ENCODE measurements around the gene ZNF230.
A peak's percentile ranks its signal among the peaks of the same experiment; 100 is the strongest.

ZNF230 gene

GRCh38 chr19:44002566-44003460 is at the start of gene ZNF230:
TSS of gene ZNF230 (plus strand) at chr19:44002957. CDS start at chr19:44007079, 4,122 bp downstream.
- H3K27ac ChIP-seq (ENCODE audit: low read length): peak within 1 kb of the TSS; percentile 52

GRCh38 chr19:43956827-43957226 is 45.9 kb upstream of the ZNF230 start:
- no peaks in the 10 kb centered on the region for H3K27me3 ChIP-seq (ENCODE audit: control insufficient read depth, insufficient read depth, low read length)
- no peak overlapping the region for H3K9ac ChIP-seq (ENCODE audit: low read length)
- no peak overlapping the region for H3K27ac ChIP-seq (ENCODE audit: low read length)
- H3K9me3 ChIP-seq (ENCODE audit: control insufficient read depth, low read depth, low read length): peaks cover 31% of the 10 kb centered on the region
- H3K36me3 ChIP-seq (ENCODE audit: control insufficient read depth, low read depth, low read length): no peaks in the 10 kb centered on the region
- H3K4me3 ChIP-seq (ENCODE audit: low read length): no peak overlapping the region
- no peaks in the 10 kb centered on the region for H3K4me1 ChIP-seq (ENCODE audit: control insufficient read depth, low read depth, low read length)

More at GRCh38 chr19:44002566-44003460, at the start of gene ZNF230:
- H3K4me3 ChIP-seq (ENCODE audit: low read length): peak within 1 kb of the TSS; percentile 97
- peaks cover 4% of the 10 kb centered on the region for H3K9me3 ChIP-seq (ENCODE audit: control insufficient read depth, low read depth, low read length)
- H3K36me3 ChIP-seq (ENCODE audit: control insufficient read depth, low read depth, low read length): no peaks in the 10 kb centered on the region
- H3K4me1 ChIP-seq (ENCODE audit: control insufficient read depth, low read depth, low read length): peaks cover 3% of the 10 kb centered on the region
- H3K27me3 ChIP-seq (ENCODE audit: control insufficient read depth, insufficient read depth, low read length): peaks cover 6% of the 10 kb centered on the region
- H3K9ac ChIP-seq (ENCODE audit: low read length): peak within 1 kb of the TSS; percentile 65

GRCh38 chr19:43957891-43958290 is 44.9 kb upstream of the ZNF230 start:
- Histone ChIP-seq H3K27ac (ENCODE audit: low read length) (no peak overlapping the region), H3K27me3 (ENCODE audit: control insufficient read depth, insufficient read depth, low read length) (no peaks in the 10 kb centered on the region), H3K4me1 (ENCODE audit: control insufficient read depth, low read depth, low read length) (no peaks in the 10 kb centered on the region), H3K36me3 (ENCODE audit: control insufficient read depth, low read depth, low read length) (no peaks in the 10 kb centered on the region), H3K9me3 (ENCODE audit: control insufficient read depth, low read depth, low read length) (peaks cover 41% of the 10 kb centered on the region), H3K9ac (ENCODE audit: low read length) (no peak overlapping the region), H3K4me3 (ENCODE audit: low read length) (no peak overlapping the region)

- no peak overlapping the region for H3K27ac ChIP-seq (ENCODE audit: low read length)
- no peak overlapping the region for H3K9ac ChIP-seq (ENCODE audit: low read length)
- H3K4me1 ChIP-seq (ENCODE audit: control insufficient read depth, low read depth, low read length): no peaks in the 10 kb centered on the region
- peaks cover 8% of the 10 kb centered on the region for H3K36me3 ChIP-seq (ENCODE audit: control insufficient read depth, low read depth, low read length)
- no peaks in the 10 kb centered on the region for H3K27me3 ChIP-seq (ENCODE audit: control insufficient read depth, insufficient read depth, low read length)
- no peak overlapping the region for H3K4me3 ChIP-seq (ENCODE audit: low read length)
- H3K9me3 ChIP-seq (ENCODE audit: control insufficient read depth, low read depth, low read length): peaks cover 62% of the 10 kb centered on the region
Observed at GRCh38 chr19:43960411-43960810, 42.3 kb upstream of the ZNF230 start.

- no peaks in the 10 kb centered on the region for H3K27me3 ChIP-seq (ENCODE audit: control insufficient read depth, insufficient read depth, low read length)
- peaks cover 88% of the 10 kb centered on the region for H3K9me3 ChIP-seq (ENCODE audit: control insufficient read depth, low read depth, low read length)
- peaks cover 36% of the 10 kb centered on the region for H3K36me3 ChIP-seq (ENCODE audit: control insufficient read depth, low read depth, low read length)
- H3K27ac ChIP-seq (ENCODE audit: low read length): no peak overlapping the region
- no peaks in the 10 kb centered on the region for H3K4me1 ChIP-seq (ENCODE audit: control insufficient read depth, low read depth, low read length)
- no peak overlapping the region for H3K4me3 ChIP-seq (ENCODE audit: low read length)
- no peak overlapping the region for H3K9ac ChIP-seq (ENCODE audit: low read length)
Observed at GRCh38 chr19:43966079-43966694, 36.6 kb upstream of the ZNF230 start.

- Histone ChIP-seq H3K27ac (ENCODE audit: low read length) (no peak overlapping the region), H3K4me1 (ENCODE audit: control insufficient read depth, low read depth, low read length) (no peaks in the 10 kb centered on the region), H3K9me3 (ENCODE audit: control insufficient read depth, low read depth, low read length) (peaks cover 54% of the 10 kb centered on the region), H3K36me3 (ENCODE audit: control insufficient read depth, low read depth, low read length) (no peaks in the 10 kb centered on the region), H3K27me3 (ENCODE audit: control insufficient read depth, insufficient read depth, low read length) (no peaks in the 10 kb centered on the region), H3K9ac (ENCODE audit: low read length) (no peak overlapping the region), H3K4me3 (ENCODE audit: low read length) (no peak overlapping the region)
Observed at GRCh38 chr19:43976732-43977131, 26.0 kb upstream of the ZNF230 start.

GRCh38 chr19:43983544-43983911 is 19.2 kb upstream of the ZNF230 start:
- Histone ChIP-seq H3K9me3 (ENCODE audit: control insufficient read depth, low read depth, low read length) (peaks cover 8% of the 10 kb centered on the region), H3K4me3 (ENCODE audit: low read length) (peak overlapping the region; percentile 93), H3K36me3 (ENCODE audit: control insufficient read depth, low read depth, low read length) (no peaks in the 10 kb centered on the region), H3K27me3 (ENCODE audit: control insufficient read depth, insufficient read depth, low read length) (no peaks in the 10 kb centered on the region), H3K9ac (ENCODE audit: low read length) (no peak overlapping the region), H3K4me1 (ENCODE audit: control insufficient read depth, low read depth, low read length) (no peaks in the 10 kb centered on the region), H3K27ac (ENCODE audit: low read length) (no peak overlapping the region)

GRCh38 chr19:43983912-43984686 is 18.7 kb upstream of the ZNF230 start, which contains the start of gene ZNF155:
TSS of gene ZNF155 (plus strand) at chr19:43984188. CDS start at chr19:43988544, 4,356 bp downstream.
- peak within 1 kb of the TSS; percentile 53 for H3K9ac ChIP-seq (ENCODE audit: low read length)
- no peaks in the 10 kb centered on the region for H3K36me3 ChIP-seq (ENCODE audit: control insufficient read depth, low read depth, low read length)
- H3K27ac ChIP-seq (ENCODE audit: low read length): peak within 1 kb of the TSS; percentile 68
- peaks cover 8% of the 10 kb centered on the region for H3K9me3 ChIP-seq (ENCODE audit: control insufficient read depth, low read depth, low read length)
- peak within 1 kb of the TSS; percentile 93 for H3K4me3 ChIP-seq (ENCODE audit: low read length)
- H3K4me1 ChIP-seq (ENCODE audit: control insufficient read depth, low read depth, low read length): no peaks in the 10 kb centered on the region
- H3K27me3 ChIP-seq (ENCODE audit: control insufficient read depth, insufficient read depth, low read length): no peaks in the 10 kb centered on the region

GRCh38 chr19:43984687-43985000 is 18.1 kb upstream of the ZNF230 start:
- Histone ChIP-seq H3K4me1 (ENCODE audit: control insufficient read depth, low read depth, low read length) (no peaks in the 10 kb centered on the region), H3K9ac (ENCODE audit: low read length) (peak overlapping the region; percentile 53), H3K27ac (ENCODE audit: low read length) (no peak overlapping the region), H3K36me3 (ENCODE audit: control insufficient read depth, low read depth, low read length) (no peaks in the 10 kb centered on the region), H3K27me3 (ENCODE audit: control insufficient read depth, insufficient read depth, low read length) (no peaks in the 10 kb centered on the region), H3K9me3 (ENCODE audit: control insufficient read depth, low read depth, low read length) (peaks cover 8% of the 10 kb centered on the region), H3K4me3 (ENCODE audit: low read length) (peak overlapping the region; percentile 93)

GRCh38 chr19:43997631-43998290 is 5.0 kb upstream of the ZNF230 start:
- Histone ChIP-seq H3K4me3 (ENCODE audit: low read length) (no peak overlapping the region), H3K9me3 (ENCODE audit: control insufficient read depth, low read depth, low read length) (no peaks in the 10 kb centered on the region), H3K36me3 (ENCODE audit: control insufficient read depth, low read depth, low read length) (peaks cover 23% of the 10 kb centered on the region), H3K27me3 (ENCODE audit: control insufficient read depth, insufficient read depth, low read length) (no peaks in the 10 kb centered on the region), H3K27ac (ENCODE audit: low read length) (no peak overlapping the region), H3K4me1 (ENCODE audit: control insufficient read depth, low read depth, low read length) (no peaks in the 10 kb centered on the region), H3K9ac (ENCODE audit: low read length) (no peak overlapping the region)

- Histone ChIP-seq H3K36me3 (ENCODE audit: control insufficient read depth, low read depth, low read length) (no peaks in the 10 kb centered on the region), H3K4me3 (ENCODE audit: low read length) (peak overlapping the region; percentile 97), H3K9me3 (ENCODE audit: control insufficient read depth, low read depth, low read length) (peaks cover 4% of the 10 kb centered on the region), H3K9ac (ENCODE audit: low read length) (peak overlapping the region; percentile 65), H3K27ac (ENCODE audit: low read length) (peak overlapping the region; percentile 52), H3K4me1 (ENCODE audit: control insufficient read depth, low read depth, low read length) (peaks cover 3% of the 10 kb centered on the region), H3K27me3 (ENCODE audit: control insufficient read depth, insufficient read depth, low read length) (peaks cover 6% of the 10 kb centered on the region)
Observed at GRCh38 chr19:44002212-44002565, 568 bp upstream of the ZNF230 start.

All from iPS-18a (cell line).